Gastrocnemius medialis (tissue), 4 donors: ENCODE measurements around the gene MEGF9.

Experiments used
- POLR2A ChIP-seq, 2 donors: fragments of 450-650 bp; IDR thresholded peaks; one replicate each; pipeline ENCODE4 v1.6.1; 2017; ENCODE audit warnings: antibody characterized with exemption in 2 of 2, mild to moderate bottlenecking in 2 of 2, moderate library complexity in 2 of 2
- TF ChIP-seq, protein P1 (sequence below), 5 experiments: fragments of 450-650 bp in 3 of 5; fragments of 200-600 bp in 2 of 5; sonication (generic) in 2 of 5; IDR thresholded peaks in 4 of 5; conservative IDR thresholded peaks in 1 of 5; 1 replicate in 4 of 5; 2 replicates in 1 of 5; pipeline ENCODE4 v1.5.1; 2016 to 2019; ENCODE audit warnings: antibody characterized with exemption in 5 of 5, mild to moderate bottlenecking in 3 of 5, moderate library complexity in 3 of 5

DNA sequence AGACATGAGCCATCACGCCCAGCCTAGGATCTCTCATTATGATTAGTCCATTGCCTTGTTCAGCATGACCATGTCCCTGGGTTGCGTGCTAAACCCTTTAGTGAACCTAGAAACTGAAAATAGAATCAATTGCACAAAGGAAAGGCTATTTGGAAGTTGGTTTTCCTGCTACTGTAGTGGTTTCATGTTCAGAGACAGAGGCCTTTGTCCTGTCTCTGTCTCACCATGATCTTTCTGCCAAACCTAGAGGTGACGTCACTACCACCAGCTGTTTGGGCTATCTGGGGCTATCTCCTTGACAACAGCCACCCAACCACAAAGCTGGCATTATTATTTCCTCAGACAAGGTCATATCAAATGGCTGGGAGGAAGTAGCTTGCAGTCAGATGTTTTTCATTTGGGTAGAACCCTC, 130.3 kb downstream of the MEGF9 start:
- TF ChIP-seq, protein P1, sequence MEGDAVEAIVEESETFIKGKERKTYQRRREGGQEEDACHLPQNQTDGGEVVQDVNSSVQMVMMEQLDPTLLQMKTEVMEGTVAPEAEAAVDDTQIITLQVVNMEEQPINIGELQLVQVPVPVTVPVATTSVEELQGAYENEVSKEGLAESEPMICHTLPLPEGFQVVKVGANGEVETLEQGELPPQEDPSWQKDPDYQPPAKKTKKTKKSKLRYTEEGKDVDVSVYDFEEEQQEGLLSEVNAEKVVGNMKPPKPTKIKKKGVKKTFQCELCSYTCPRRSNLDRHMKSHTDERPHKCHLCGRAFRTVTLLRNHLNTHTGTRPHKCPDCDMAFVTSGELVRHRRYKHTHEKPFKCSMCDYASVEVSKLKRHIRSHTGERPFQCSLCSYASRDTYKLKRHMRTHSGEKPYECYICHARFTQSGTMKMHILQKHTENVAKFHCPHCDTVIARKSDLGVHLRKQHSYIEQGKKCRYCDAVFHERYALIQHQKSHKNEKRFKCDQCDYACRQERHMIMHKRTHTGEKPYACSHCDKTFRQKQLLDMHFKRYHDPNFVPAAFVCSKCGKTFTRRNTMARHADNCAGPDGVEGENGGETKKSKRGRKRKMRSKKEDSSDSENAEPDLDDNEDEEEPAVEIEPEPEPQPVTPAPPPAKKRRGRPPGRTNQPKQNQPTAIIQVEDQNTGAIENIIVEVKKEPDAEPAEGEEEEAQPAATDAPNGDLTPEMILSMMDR (IDR thresholded peaks at IDR 0.05 in 4 of 5, conservative IDR thresholded peaks at IDR 0.05 in 1 of 5), result no peak
- TF ChIP-seq POLR2A (IDR thresholded peaks at IDR 0.05), result no peak
